Osteoblast (primary cell): ENCODE results near the gene NEXN. TPM values are rescaled to one million over a fixed set of nuclear protein-coding genes. Genes with fewer than 3 reads are reported as not detected.
A peak's percentile ranks its signal among the peaks of the same experiment; 100 is the strongest.

Experiments
- DNase-seq: peaks from one replicate; pipeline ENCODE4 v3.0.0; 2011; ENCODE audit warnings: low spot score, mixed read lengths; ENCODE audit not compliant: insufficient read length; ENCODE audit errors: missing footprints
- H2AFZ ChIP-seq: 2 replicates; pipeline ENCODE4 v1.6.0; 2011; ENCODE audit warnings: mild to moderate bottlenecking, low read length
- H3K27ac ChIP-seq: 2 replicates; pipeline ENCODE4 v1.5.1; 2011; ENCODE audit warnings: mild to moderate bottlenecking, low read depth, low read length, moderate library complexity
- H3K27me3 ChIP-seq: 2 replicates; pipeline ENCODE4 v1.6.0; 2012; ENCODE audit warnings: mild to moderate bottlenecking, control low read depth, inconsistent platforms, low read length, moderate library complexity; ENCODE audit not compliant: insufficient read depth
- H3K36me3 ChIP-seq: 2 replicates; pipeline ENCODE4 v1.5.1; 2011; ENCODE audit warnings: mild to moderate bottlenecking, low read length, control low read depth, moderate library complexity; ENCODE audit not compliant: insufficient read depth
- H3K4me1 ChIP-seq: 2 replicates; pipeline ENCODE4 v1.5.1; 2011; ENCODE audit warnings: mild to moderate bottlenecking, low read length, control low read depth, moderate library complexity; ENCODE audit not compliant: insufficient read depth
- H3K4me2 ChIP-seq: 2 replicates; pipeline ENCODE4 v1.6.0; 2011; ENCODE audit warnings: mild to moderate bottlenecking, low read length; ENCODE audit not compliant: insufficient read depth
- H3K4me3 ChIP-seq: fragments of 200-600 bp; sonication (generic); 3 replicates; pipeline ENCODE4 v1.5.1; 2012; ENCODE audit warnings: mild to moderate bottlenecking, low read length, inconsistent platforms; ENCODE audit not compliant: insufficient read depth
- H3K79me2 ChIP-seq: 2 replicates; pipeline ENCODE4 v1.6.0; 2012; ENCODE audit warnings: mild to moderate bottlenecking, low read length, control low read depth, inconsistent platforms; ENCODE audit not compliant: insufficient read depth
- H3K9me3 ChIP-seq: 2 replicates; pipeline ENCODE4 v1.5.1; 2011; ENCODE audit warnings: low read depth, low read length, control low read depth
- H4K20me1 ChIP-seq: 2 replicates; pipeline ENCODE4 v1.6.0; 2012; ENCODE audit warnings: mild to moderate bottlenecking, low read length, control low read depth; ENCODE audit not compliant: insufficient read depth
- total RNA-seq: library from RNA; depleted of rRNA; stranded (reverse); fragments of >200 nt; gene quantifications from 2 replicates; pipeline ENCODE4 v1.2.3, GENCODE V29; 2012
- TF ChIP-seq, protein P1 (sequence below): IDR thresholded peaks from 2 replicates; pipeline ENCODE4 v1.5.1; 2011; ENCODE audit warnings: mild to moderate bottlenecking, low read depth, low read length, moderate library complexity; ENCODE audit errors: extremely low read depth

NEXN gene
- total RNA-seq, 1 donor = 6.9 TPM

DNA sequence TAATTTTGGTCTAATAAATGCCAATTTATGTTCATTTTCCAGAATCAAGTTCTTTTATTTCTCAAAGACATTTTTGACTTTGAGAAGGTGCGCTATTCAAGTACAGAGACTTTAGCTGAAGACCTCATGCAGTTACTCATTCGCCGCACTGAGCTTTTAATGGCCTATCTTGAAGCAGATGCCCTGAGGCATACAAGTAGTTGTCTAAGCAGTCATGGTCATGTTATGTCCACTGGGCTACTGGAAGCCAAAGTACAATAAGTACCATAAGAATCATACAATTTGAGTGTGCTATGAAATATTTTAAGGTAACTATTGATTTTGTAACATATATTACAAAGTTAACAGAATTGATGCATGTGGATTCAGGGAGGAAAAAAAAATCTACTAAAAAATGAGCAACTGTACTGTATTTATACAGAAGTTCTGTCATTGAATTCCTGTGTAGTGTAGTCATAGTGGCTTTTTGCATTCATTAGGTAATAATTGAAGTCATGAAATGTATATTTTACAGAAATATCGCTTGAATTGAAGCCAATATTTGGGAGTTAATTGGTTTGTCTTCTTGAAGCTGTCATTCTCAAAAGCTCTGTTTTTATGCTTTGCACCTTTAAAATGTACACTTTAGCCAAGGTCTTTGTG is 13.5 kb upstream of the NEXN start:
- Histone ChIP-seq H3K4me3 (no peak overlapping the region), H3K27me3 (no peaks in the 10 kb centered on the region), H3K4me2 (no peak overlapping the region), H4K20me1 (no peaks in the 10 kb centered on the region), H2AFZ (no peak overlapping the region), H3K9me3 (no peaks in the 10 kb centered on the region), H3K27ac (no peak overlapping the region), H3K36me3 (no peaks in the 10 kb centered on the region), H3K79me2 (no peaks in the 10 kb centered on the region), H3K4me1 (peaks cover 3% of the 10 kb centered on the region)
- DNase-seq = peak; percentile 62
- TF ChIP-seq, protein P1, sequence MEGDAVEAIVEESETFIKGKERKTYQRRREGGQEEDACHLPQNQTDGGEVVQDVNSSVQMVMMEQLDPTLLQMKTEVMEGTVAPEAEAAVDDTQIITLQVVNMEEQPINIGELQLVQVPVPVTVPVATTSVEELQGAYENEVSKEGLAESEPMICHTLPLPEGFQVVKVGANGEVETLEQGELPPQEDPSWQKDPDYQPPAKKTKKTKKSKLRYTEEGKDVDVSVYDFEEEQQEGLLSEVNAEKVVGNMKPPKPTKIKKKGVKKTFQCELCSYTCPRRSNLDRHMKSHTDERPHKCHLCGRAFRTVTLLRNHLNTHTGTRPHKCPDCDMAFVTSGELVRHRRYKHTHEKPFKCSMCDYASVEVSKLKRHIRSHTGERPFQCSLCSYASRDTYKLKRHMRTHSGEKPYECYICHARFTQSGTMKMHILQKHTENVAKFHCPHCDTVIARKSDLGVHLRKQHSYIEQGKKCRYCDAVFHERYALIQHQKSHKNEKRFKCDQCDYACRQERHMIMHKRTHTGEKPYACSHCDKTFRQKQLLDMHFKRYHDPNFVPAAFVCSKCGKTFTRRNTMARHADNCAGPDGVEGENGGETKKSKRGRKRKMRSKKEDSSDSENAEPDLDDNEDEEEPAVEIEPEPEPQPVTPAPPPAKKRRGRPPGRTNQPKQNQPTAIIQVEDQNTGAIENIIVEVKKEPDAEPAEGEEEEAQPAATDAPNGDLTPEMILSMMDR = no peak

DNA sequence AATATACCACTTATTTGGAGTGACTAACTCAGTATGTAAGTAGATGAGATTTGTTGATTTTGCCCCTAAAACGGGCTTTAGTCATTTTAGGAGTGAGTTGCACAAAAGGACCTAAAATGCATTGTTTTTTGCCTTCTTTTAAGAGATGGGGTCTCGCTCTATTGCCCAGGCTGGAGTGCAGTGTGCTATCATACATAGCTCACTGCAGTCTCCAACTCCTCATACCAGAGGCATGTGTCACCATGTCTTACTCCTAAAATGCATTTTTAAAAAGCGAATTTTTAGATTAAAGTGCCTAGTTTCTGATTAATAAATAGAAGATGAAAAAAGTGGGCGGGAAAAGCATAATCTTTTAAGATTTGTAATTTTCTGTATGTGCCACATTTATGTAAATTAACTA is 11.5 kb upstream of the NEXN start:
- Histone ChIP-seq H3K4me2 (no peak overlapping the region), H4K20me1 (no peaks in the 10 kb centered on the region), H3K27me3 (no peaks in the 10 kb centered on the region), H3K36me3 (no peaks in the 10 kb centered on the region), H2AFZ (no peak overlapping the region), H3K4me1 (peaks cover 3% of the 10 kb centered on the region), H3K27ac (no peak overlapping the region), H3K79me2 (no peaks in the 10 kb centered on the region), H3K9me3 (no peaks in the 10 kb centered on the region), H3K4me3 (no peak overlapping the region)
- TF ChIP-seq, protein P1 = no peak
- DNase-seq = no peak

DNA sequence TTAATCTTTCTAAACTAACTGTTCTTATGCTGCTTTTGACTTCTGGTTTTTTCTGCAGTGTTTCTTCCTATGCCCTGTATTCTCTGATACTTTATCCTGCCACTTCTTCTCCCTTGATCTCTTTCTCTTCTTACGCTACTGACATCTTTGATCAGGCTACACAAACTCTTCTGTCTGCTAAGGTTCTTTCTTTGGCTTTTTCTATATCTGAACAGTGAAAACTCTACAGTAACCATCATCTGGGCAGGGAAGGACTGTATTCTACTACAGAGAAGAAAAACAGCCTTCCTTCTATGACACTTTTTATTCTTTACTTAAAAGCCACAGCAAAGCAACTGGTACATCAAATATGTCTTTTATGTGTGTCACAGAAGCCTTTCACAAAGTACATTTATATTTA is 7.4 kb upstream of the NEXN start:
- Histone ChIP-seq H3K27me3 (no peaks in the 10 kb centered on the region), H3K9me3 (no peaks in the 10 kb centered on the region), H3K4me1 (no peaks in the 10 kb centered on the region), H2AFZ (no peak overlapping the region), H4K20me1 (no peaks in the 10 kb centered on the region), H3K79me2 (no peaks in the 10 kb centered on the region), H3K4me3 (no peak overlapping the region), H3K36me3 (no peaks in the 10 kb centered on the region), H3K27ac (no peak overlapping the region), H3K4me2 (no peak overlapping the region)
- TF ChIP-seq, protein P1 = no peak
- no peak for DNase-seq

DNA sequence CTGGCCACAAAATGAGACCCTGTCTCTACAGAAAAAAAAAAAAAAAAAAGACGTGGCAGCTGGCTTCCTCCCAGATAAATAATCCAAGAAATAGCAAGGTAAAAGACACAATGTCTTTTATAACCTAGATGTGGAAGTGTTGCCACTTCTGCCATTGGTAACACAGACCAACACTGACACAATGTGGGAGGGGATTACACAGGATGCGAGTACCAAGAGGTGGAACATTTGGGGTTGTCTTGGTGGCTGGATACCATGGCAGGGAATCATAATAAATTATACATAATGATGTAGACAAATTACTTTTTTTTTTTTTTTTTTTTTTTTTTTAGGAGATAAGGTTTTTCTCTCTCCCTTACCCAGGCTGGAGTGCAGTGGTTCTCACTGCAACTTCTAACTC is 6.0 kb upstream of the NEXN start:
- no peaks in the 10 kb centered on the region for H3K9me3 ChIP-seq
- no peaks in the 10 kb centered on the region for H3K36me3 ChIP-seq
- H3K27ac ChIP-seq = no peak overlapping the region
- H3K79me2 ChIP-seq = peaks cover 9% of the 10 kb centered on the region
- H4K20me1 ChIP-seq = no peaks in the 10 kb centered on the region
- no peak overlapping the region for H3K4me3 ChIP-seq
- no peak overlapping the region for H3K4me2 ChIP-seq
- no peak overlapping the region for H2AFZ ChIP-seq
- peaks cover 3% of the 10 kb centered on the region for H3K4me1 ChIP-seq
- TF ChIP-seq, protein P1 = no peak
- H3K27me3 ChIP-seq = no peaks in the 10 kb centered on the region
- no peak for DNase-seq
